Measurements from ENCODE around the gene GJD3. TPM values are rescaled to one million over a fixed set of nuclear protein-coding genes. Genes with fewer than 3 reads are reported as not detected.

GJD3 gene
- total RNA-seq, 2 donors from 2014 or later = not detected

GRCh38 chr17:40331743-40332641, 32.5 kb downstream of the GJD3 start:
- no peaks in the 10 kb centered on the region for H3K9me3 Mint-ChIP-seq
- H3K27me3 Mint-ChIP-seq = no peaks in the 10 kb centered on the region
- peak overlapping the region; percentile 28 to 29 for H3K27ac Mint-ChIP-seq
- no peaks in the 10 kb centered on the region for H3K36me3 Mint-ChIP-seq
- peak overlapping the region; percentile 56 for H3K4me3 Mint-ChIP-seq
- H3K4me1 Mint-ChIP-seq (ENCODE audit: low read depth in 2 of 2) = peaks cover 42 to 45% of the 10 kb centered on the region in 2 donors
- DNase-seq (ENCODE audit: low spot score) (no peak), ATAC-seq (peak in 1 of 2 donors; percentile 14)

GRCh38 chr17:40330850-40331470, 33.6 kb downstream of the GJD3 start:
- H3K36me3 Mint-ChIP-seq = no peaks in the 10 kb centered on the region
- H3K4me1 Mint-ChIP-seq (ENCODE audit: low read depth in 2 of 2) = peaks cover 51 to 54% of the 10 kb centered on the region in 2 donors
- no peaks in the 10 kb centered on the region for H3K9me3 Mint-ChIP-seq
- H3K27me3 Mint-ChIP-seq = no peaks in the 10 kb centered on the region
- peak overlapping the region; percentile 56 for H3K4me3 Mint-ChIP-seq
- ATAC-seq = no peak
- no peak for DNase-seq (ENCODE audit: low spot score)
- peak overlapping the region; percentile 10 to 29 for H3K27ac Mint-ChIP-seq

GRCh38 chr17:40329839-40330794, 34.4 kb downstream of the GJD3 start:
- H3K4me3 Mint-ChIP-seq = peak overlapping the region; percentile 64
- no peaks in the 10 kb centered on the region for H3K27me3 Mint-ChIP-seq
- peak overlapping the region; percentile 10 to 29 for H3K27ac Mint-ChIP-seq
- ATAC-seq (peak; percentile 3 to 43), DNase-seq (ENCODE audit: low spot score) (no peak)
- H3K36me3 Mint-ChIP-seq = no peaks in the 10 kb centered on the region
- peaks cover 58 to 60% of the 10 kb centered on the region in 2 donors for H3K4me1 Mint-ChIP-seq (ENCODE audit: low read depth in 2 of 2)
- H3K9me3 Mint-ChIP-seq = no peaks in the 10 kb centered on the region

GRCh38 chr17:40328386-40328766, 36.2 kb downstream of the GJD3 start:
- peak overlapping the region; percentile 98 to 99 for H3K27ac Mint-ChIP-seq
- DNase-seq (ENCODE audit: low spot score) = no peak
- peak overlapping the region; percentile 8 for H3K4me3 Mint-ChIP-seq
- ATAC-seq = no peak
- H3K27me3 Mint-ChIP-seq = no peaks in the 10 kb centered on the region
- H3K9me3 Mint-ChIP-seq = no peaks in the 10 kb centered on the region
- no peaks in the 10 kb centered on the region for H3K36me3 Mint-ChIP-seq
- peaks cover 63 to 71% of the 10 kb centered on the region in 2 donors for H3K4me1 Mint-ChIP-seq (ENCODE audit: low read depth in 2 of 2)

GRCh38 chr17:40327735-40328385, 36.7 kb downstream of the GJD3 start:
- no peaks in the 10 kb centered on the region for H3K36me3 Mint-ChIP-seq

GRCh38 chr17:40327244-40327729, 37.2 kb downstream of the GJD3 start:
- ATAC-seq = no peak
- peak overlapping the region; percentile 98 to 99 for H3K27ac Mint-ChIP-seq
- no peak for DNase-seq (ENCODE audit: low spot score)
- H3K4me1 Mint-ChIP-seq (ENCODE audit: low read depth in 2 of 2) = peaks cover 70 to 82% of the 10 kb centered on the region in 2 donors
- peak overlapping the region; percentile 18 for H3K4me3 Mint-ChIP-seq
- no peaks in the 10 kb centered on the region for H3K36me3 Mint-ChIP-seq
- no peaks in the 10 kb centered on the region for H3K27me3 Mint-ChIP-seq
- H3K9me3 Mint-ChIP-seq = no peaks in the 10 kb centered on the region

More at GRCh38 chr17:40327735-40328385, 36.7 kb downstream of the GJD3 start:
- Mint-ChIP-seq H3K4me1 (ENCODE audit: low read depth in 2 of 2) (peaks cover 69 to 76% of the 10 kb centered on the region in 2 donors), H3K27ac (peak overlapping the region; percentile 98 to 99), H3K4me3 (peak overlapping the region; percentile 18), H3K9me3 (no peaks in the 10 kb centered on the region), H3K27me3 (no peaks in the 10 kb centered on the region)
- DNase-seq (ENCODE audit: low spot score) (no peak), ATAC-seq (no peak)

GRCh38 chr17:40326832-40327199, 37.7 kb downstream of the GJD3 start:
- Mint-ChIP-seq H3K9me3 (no peaks in the 10 kb centered on the region), H3K27me3 (no peaks in the 10 kb centered on the region), H3K36me3 (no peaks in the 10 kb centered on the region), H3K27ac (peak overlapping the region; percentile 98 to 99), H3K4me1 (ENCODE audit: low read depth in 2 of 2) (peaks cover 75 to 87% of the 10 kb centered on the region in 2 donors), H3K4me3 (peak overlapping the region; percentile 93)
- ATAC-seq (no peak), DNase-seq (ENCODE audit: low spot score) (no peak)

GRCh38 chr17:40326014-40326831, 38.3 kb downstream of the GJD3 start:
- Mint-ChIP-seq H3K4me1 (ENCODE audit: low read depth in 2 of 2) (peaks cover 73 to 88% of the 10 kb centered on the region in 2 donors), H3K9me3 (no peaks in the 10 kb centered on the region), H3K4me3 (peak overlapping the region; percentile 93), H3K27me3 (no peaks in the 10 kb centered on the region), H3K27ac (peak overlapping the region; percentile 98 to 99), H3K36me3 (no peaks in the 10 kb centered on the region)
- DNase-seq (ENCODE audit: low spot score) (peak; percentile 75), ATAC-seq (peak; percentile 36 to 50)

GRCh38 chr17:40325156-40326013, 39.2 kb downstream of the GJD3 start:
- H3K4me1 Mint-ChIP-seq (ENCODE audit: low read depth in 2 of 2) = peaks cover 74 to 91% of the 10 kb centered on the region in 2 donors
- H3K27me3 Mint-ChIP-seq = no peaks in the 10 kb centered on the region
- H3K4me3 Mint-ChIP-seq = peak overlapping the region; percentile 93
- DNase-seq (ENCODE audit: low spot score) = no peak
- no peak for ATAC-seq
- peak overlapping the region; percentile 98 to 99 for H3K27ac Mint-ChIP-seq
- H3K36me3 Mint-ChIP-seq = no peaks in the 10 kb centered on the region
- H3K9me3 Mint-ChIP-seq = no peaks in the 10 kb centered on the region

- no peaks in the 10 kb centered on the region for H3K9me3 Mint-ChIP-seq
- DNase-seq (ENCODE audit: low spot score) (peak; percentile 82), ATAC-seq (peak; percentile 28 to 40)
- peak overlapping the region; percentile 93 for H3K4me3 Mint-ChIP-seq
- peaks cover 82 to 94% of the 10 kb centered on the region in 2 donors for H3K4me1 Mint-ChIP-seq (ENCODE audit: low read depth in 2 of 2)
- no peaks in the 10 kb centered on the region for H3K36me3 Mint-ChIP-seq
- H3K27me3 Mint-ChIP-seq = no peaks in the 10 kb centered on the region
- H3K27ac Mint-ChIP-seq = peak overlapping the region; percentile 98 to 99
These were observed 40.9 kb downstream of the GJD3 start for GRCh38 chr17:40323391-40324381.

All from natural killer cell treated with Interleukin-12 subunit alpha and Interleukin-12 subunit beta and Interleukin-15 and Interleukin-18, amount 100 ng/mL, for 72 hours (primary cell).